ENCODE results near the gene FOXA2.

DNA sequence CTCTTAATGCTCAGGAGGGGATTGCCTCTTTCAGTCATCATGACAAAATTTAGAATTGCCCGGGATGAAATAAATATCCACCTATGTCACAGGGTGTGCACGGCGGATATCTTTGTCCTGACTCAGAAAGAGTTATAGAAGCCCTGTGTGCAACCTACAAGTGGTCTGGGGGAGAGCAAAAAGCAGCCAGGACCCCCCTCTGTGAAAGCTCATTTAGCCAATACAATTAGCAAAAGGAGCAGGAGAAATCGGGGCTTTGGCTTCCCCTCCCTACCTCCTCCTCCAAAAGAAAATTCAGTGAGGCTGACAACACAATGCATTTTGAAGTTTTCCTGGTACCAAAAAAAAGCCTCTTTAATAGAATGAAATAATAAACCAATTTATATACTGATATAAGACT is 21.8 kb downstream of the FOXA2 start:
- TF ChIP-seq POLR2AphosphoS5 (IDR thresholded peaks at IDR 0.05; ENCODE audit: low read depth, low read length) (no peak), CTCF (IDR thresholded peaks at IDR 0.05) (no peak)

Measured in Panc1 (cell line).